Mesenchymal stem cell (in vitro differentiated cells and primary cell): ENCODE results near the gene ZBED2.

Experiments
- DNase-seq: peaks from one replicate; pipeline ENCODE4 v3.0.0-alpha.2; 2013
- H2AFZ ChIP-seq: one replicate; pipeline ENCODE4 v1.6.1; 2013; ENCODE audit warnings: low read depth, mild to moderate bottlenecking, control low read depth, inconsistent platforms, low read length, moderate library complexity
- H2AK5ac ChIP-seq: 2 replicates; pipeline ENCODE4 v1.6.1; 2013; ENCODE audit warnings: low read length, moderate library complexity, mild to moderate bottlenecking, inconsistent platforms; ENCODE audit not compliant: severe bottlenecking
- H2BK120ac ChIP-seq: one replicate; pipeline ENCODE4 v1.6.1; 2013; ENCODE audit warnings: low read depth, mild to moderate bottlenecking, inconsistent platforms, low read length, moderate library complexity
- H2BK12ac ChIP-seq, 2 experiments: one replicate each; pipeline ENCODE4 v1.6.1; 2013; ENCODE audit warnings: inconsistent platforms in 2 of 2, low read length in 2 of 2, mild to moderate bottlenecking in 2 of 2, moderate library complexity in 2 of 2, control low read depth in 1 of 2
- H2BK15ac ChIP-seq: one replicate; pipeline ENCODE4 v1.6.1; 2013; ENCODE audit warnings: mild to moderate bottlenecking, low read depth, inconsistent platforms; ENCODE audit not compliant: poor library complexity, severe bottlenecking
- H2BK5ac ChIP-seq: 2 replicates; pipeline ENCODE4 v1.6.1; 2013; ENCODE audit warnings: low read depth, mild to moderate bottlenecking, low read length, control low read depth, inconsistent platforms; ENCODE audit not compliant: poor library complexity, severe bottlenecking
- H3K14ac ChIP-seq, 2 experiments: one replicate each; pipeline ENCODE4 v1.6.1; 2013; ENCODE audit warnings: inconsistent platforms in 2 of 2, low read length in 2 of 2, control low read depth in 1 of 2, mild to moderate bottlenecking in 1 of 2, moderate library complexity in 1 of 2
- H3K18ac ChIP-seq, 2 experiments: one replicate each; pipeline ENCODE4 v1.6.1; 2013; ENCODE audit warnings: inconsistent platforms in 2 of 2, low read length in 2 of 2, control low read depth in 1 of 2, low read depth in 1 of 2, mild to moderate bottlenecking in 1 of 2
- H3K23ac ChIP-seq, 2 experiments: one replicate each; pipeline ENCODE4 v1.6.1; 2013; ENCODE audit warnings: inconsistent platforms in 2 of 2, low read length in 2 of 2, mild to moderate bottlenecking in 2 of 2, moderate library complexity in 2 of 2, control low read depth in 1 of 2
- H3K27ac ChIP-seq: 2 replicates; pipeline ENCODE4 v1.5.1; 2013; ENCODE audit warnings: mild to moderate bottlenecking, moderate library complexity, low read length, control low read depth, inconsistent platforms; ENCODE audit not compliant: poor library complexity, severe bottlenecking
- H3K27me3 ChIP-seq, 2 experiments: 2 replicates each; pipeline versions ENCODE4 v1.6.1 to v1.7.0; 2013; ENCODE audit warnings: low read length in 2 of 2, mild to moderate bottlenecking in 2 of 2, moderate library complexity in 2 of 2, control low read depth in 1 of 2, inconsistent platforms in 1 of 2; ENCODE audit not compliant: control insufficient read depth in 1 of 2, insufficient read depth in 1 of 2
- H3K36me3 ChIP-seq, 2 experiments: 2 replicates each; pipeline versions ENCODE4 v1.6.1 to v1.7.0; 2013; ENCODE audit warnings: low read length in 2 of 2, control low read depth in 1 of 2, inconsistent platforms in 1 of 2, low read depth in 1 of 2, mild to moderate bottlenecking in 1 of 2; ENCODE audit not compliant: insufficient read depth in 2 of 2, control insufficient read depth in 1 of 2
- H3K4ac ChIP-seq, 2 experiments: one replicate each; pipeline ENCODE4 v1.6.1; 2013; ENCODE audit warnings: inconsistent platforms in 2 of 2, low read length in 2 of 2, mild to moderate bottlenecking in 2 of 2, moderate library complexity in 2 of 2, control low read depth in 1 of 2, low read depth in 1 of 2
- H3K4me1 ChIP-seq: 2 replicates; pipeline ENCODE4 v1.6.1; 2013; ENCODE audit warnings: low read depth, low read length, control low read depth; ENCODE audit not compliant: control insufficient read depth, insufficient read depth
- H3K4me2 ChIP-seq: 2 replicates; pipeline ENCODE4 v1.6.1; 2013; ENCODE audit warnings: low read length, mild to moderate bottlenecking, inconsistent platforms; ENCODE audit not compliant: poor library complexity, severe bottlenecking
- H3K4me3 ChIP-seq, 2 experiments: 2 replicates each; pipeline versions ENCODE4 v1.5.1 to v1.7.0; 2013; ENCODE audit warnings: low read length in 2 of 2, mild to moderate bottlenecking in 2 of 2, control low read depth in 1 of 2, low read depth in 1 of 2; ENCODE audit not compliant: insufficient read depth in 1 of 2
- H3K79me1 ChIP-seq: replicated peaks from 2 replicates; pipeline ENCODE4 v1.6.1; 2013; ENCODE audit warnings: mild to moderate bottlenecking, control low read depth, low read length, inconsistent platforms; ENCODE audit not compliant: poor library complexity, severe bottlenecking
- H3K9ac ChIP-seq: 2 replicates; pipeline ENCODE4 v1.7.0; 2013; ENCODE audit warnings: mild to moderate bottlenecking, low read length, moderate library complexity
- H3K9me3 ChIP-seq: 2 replicates; pipeline ENCODE4 v1.7.0; 2013; ENCODE audit warnings: mild to moderate bottlenecking, low read length; ENCODE audit not compliant: control insufficient read depth
- H4K8ac ChIP-seq: one replicate; pipeline ENCODE4 v1.6.1; 2013; ENCODE audit warnings: inconsistent platforms, mild to moderate bottlenecking, low read length, moderate library complexity
- H4K91ac ChIP-seq: one replicate; pipeline ENCODE4 v1.6.1; 2013; ENCODE audit warnings: mild to moderate bottlenecking, low read length, inconsistent platforms
- WGBS: methylation state at CpG from one replicate; pipeline ENCODE4 v1.1.7; 2013; ENCODE audit warnings: mixed read lengths; 5-methylcytosine and 5-hydroxymethylcytosine counted together

ZBED2 gene

DNA sequence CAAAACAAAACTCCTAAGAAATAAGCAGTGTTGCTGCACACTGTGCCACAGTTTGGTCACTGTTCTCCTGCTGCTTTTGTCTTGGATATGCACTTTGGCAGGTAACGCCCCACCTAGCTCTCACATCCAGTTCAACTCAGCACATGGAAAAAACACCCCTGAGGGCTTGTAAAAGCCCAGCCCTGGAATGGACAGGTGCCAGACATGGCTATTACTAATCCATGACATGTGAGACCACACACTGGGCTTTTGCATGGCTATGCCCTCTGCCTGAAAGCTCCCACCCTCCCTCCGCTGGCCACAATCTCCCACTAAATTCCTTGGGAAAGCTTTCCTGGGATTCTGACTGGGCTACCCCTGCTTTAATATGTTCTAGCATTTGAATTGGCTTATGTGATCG lies 24.7 kb upstream of the ZBED2 start:
- peaks cover 6% of the 10 kb centered on the region for H3K4me1 ChIP-seq
- H3K79me1 ChIP-seq, result no peaks in the 10 kb centered on the region
- H3K36me3 ChIP-seq, result no peaks in the 10 kb centered on the region
- H3K27me3 ChIP-seq, result peaks cover 0 to 2% of the 10 kb centered on the region in 2 experiments
- no peak overlapping the region for H3K14ac ChIP-seq
- no peak overlapping the region for H4K91ac ChIP-seq
- H3K9ac ChIP-seq, result no peak overlapping the region
- H2BK12ac ChIP-seq, result peak overlapping the region; percentile 14 to 78
- H2BK5ac ChIP-seq, result no peak overlapping the region
- H3K18ac ChIP-seq, result peak overlapping the region in 1 of 2 experiments; percentile 52
- no peak overlapping the region for H2AK5ac ChIP-seq
- no peaks in the 10 kb centered on the region for H3K9me3 ChIP-seq
- H3K4me2 ChIP-seq, result no peak overlapping the region
- no peak for DNase-seq
- H3K4ac ChIP-seq, result peak overlapping the region in 1 of 2 experiments; percentile 1
- 98% methylated on average over 3 of the region's 3 CpGs for WGBS
- no peak overlapping the region for H2BK15ac ChIP-seq
- no peak overlapping the region for H4K8ac ChIP-seq
- no peak overlapping the region for H3K23ac ChIP-seq
- H3K4me3 ChIP-seq, result no peak overlapping the region
- H3K27ac ChIP-seq, result no peak overlapping the region
- H2AFZ ChIP-seq, result no peak overlapping the region
- no peak overlapping the region for H2BK120ac ChIP-seq

DNA sequence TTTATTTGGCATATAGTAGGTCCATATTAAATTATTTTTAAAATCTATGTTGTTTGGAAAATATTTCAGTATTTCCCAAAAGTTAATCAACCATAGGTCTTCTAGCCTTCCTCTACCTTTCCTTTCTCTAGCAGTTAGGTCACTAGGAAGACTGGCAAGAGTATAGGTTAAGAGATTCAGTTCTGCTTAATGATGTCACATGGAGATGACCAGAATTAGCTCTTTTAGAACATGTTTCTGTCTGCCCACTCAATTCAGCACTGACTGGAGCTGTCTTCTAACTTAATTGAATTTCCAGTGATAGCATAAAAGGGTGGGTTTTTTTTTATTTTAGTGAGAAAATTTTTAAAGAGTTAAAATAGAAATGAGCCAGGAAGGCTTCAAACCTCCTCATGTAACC lies 23.8 kb upstream of the ZBED2 start:
- Histone ChIP-seq H3K27ac (no peak overlapping the region), H3K4me1 (peaks cover 6% of the 10 kb centered on the region), H3K36me3 (no peaks in the 10 kb centered on the region), H3K4ac (no peak overlapping the region), H2AK5ac (no peak overlapping the region), H2BK12ac (no peak overlapping the region), H3K14ac (no peak overlapping the region), H3K79me1 (no peaks in the 10 kb centered on the region), H2BK120ac (no peak overlapping the region), H2AFZ (no peak overlapping the region), H3K18ac (no peak overlapping the region), H4K91ac (no peak overlapping the region), H3K23ac (no peak overlapping the region), H3K4me3 (no peak overlapping the region), H4K8ac (no peak overlapping the region), H3K9me3 (no peaks in the 10 kb centered on the region), H2BK15ac (no peak overlapping the region), H2BK5ac (no peak overlapping the region), H3K9ac (no peak overlapping the region), H3K27me3 (peaks cover 0 to 2% of the 10 kb centered on the region in 2 experiments), H3K4me2 (no peak overlapping the region)
- DNase-seq, result no peak

DNA sequence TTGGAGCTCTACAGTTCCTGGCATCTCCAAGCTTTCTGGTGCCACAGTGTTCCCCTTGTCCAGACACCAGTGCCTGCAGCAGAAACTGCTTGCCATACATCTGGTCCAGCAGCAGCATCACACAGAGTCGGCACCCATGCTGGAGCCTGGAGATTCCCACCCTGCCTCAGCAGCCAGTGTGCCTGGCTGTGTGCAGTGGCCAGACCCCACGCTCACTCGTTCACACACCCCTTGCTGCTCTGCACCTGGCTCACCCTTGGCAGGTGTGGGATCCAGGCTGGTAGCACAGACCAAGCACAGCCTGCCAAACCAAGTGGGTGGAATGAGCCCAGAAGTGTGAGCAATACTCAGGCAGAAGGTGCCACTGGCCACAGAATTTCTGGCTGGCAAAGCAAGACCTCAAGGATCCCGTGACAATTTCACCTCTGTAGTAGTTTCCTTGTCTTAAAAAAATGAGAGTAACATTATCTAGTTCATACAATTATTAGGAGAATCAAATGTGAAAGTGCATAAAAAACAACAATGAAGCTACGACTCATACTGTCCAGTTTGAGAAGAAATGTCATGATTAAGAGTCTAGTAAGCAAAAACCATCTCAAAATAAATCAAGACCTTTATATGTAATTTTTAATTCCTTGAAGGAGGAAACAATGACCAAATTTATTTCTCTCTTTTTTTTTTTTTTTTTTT lies 22.9 kb upstream of the ZBED2 start:
- Histone ChIP-seq H3K9me3 (no peaks in the 10 kb centered on the region), H4K91ac (peak overlapping the region; percentile 82), H3K4me2 (no peak overlapping the region), H2AK5ac (no peak overlapping the region), H3K4me1 (peaks cover 6% of the 10 kb centered on the region), H3K14ac (peak overlapping the region in 1 of 2 experiments; percentile 97), H3K27me3 (peaks cover 0 to 2% of the 10 kb centered on the region in 2 experiments), H2BK120ac (peak overlapping the region; percentile 24), H3K18ac (peak overlapping the region in 1 of 2 experiments; percentile 28), H2BK15ac (no peak overlapping the region), H3K27ac (no peak overlapping the region), H4K8ac (peak overlapping the region; percentile 30), H2BK12ac (peak overlapping the region; percentile 28 to 93), H2AFZ (no peak overlapping the region), H3K4me3 (no peak overlapping the region), H3K4ac (peak overlapping the region in 1 of 2 experiments; percentile 37), H3K23ac (peak overlapping the region in 1 of 2 experiments; percentile 9), H2BK5ac (no peak overlapping the region), H3K79me1 (no peaks in the 10 kb centered on the region), H3K9ac (no peak overlapping the region), H3K36me3 (no peaks in the 10 kb centered on the region)
- no peak for DNase-seq
- WGBS, result 98% methylated on average over 3 of the region's 5 CpGs

DNA sequence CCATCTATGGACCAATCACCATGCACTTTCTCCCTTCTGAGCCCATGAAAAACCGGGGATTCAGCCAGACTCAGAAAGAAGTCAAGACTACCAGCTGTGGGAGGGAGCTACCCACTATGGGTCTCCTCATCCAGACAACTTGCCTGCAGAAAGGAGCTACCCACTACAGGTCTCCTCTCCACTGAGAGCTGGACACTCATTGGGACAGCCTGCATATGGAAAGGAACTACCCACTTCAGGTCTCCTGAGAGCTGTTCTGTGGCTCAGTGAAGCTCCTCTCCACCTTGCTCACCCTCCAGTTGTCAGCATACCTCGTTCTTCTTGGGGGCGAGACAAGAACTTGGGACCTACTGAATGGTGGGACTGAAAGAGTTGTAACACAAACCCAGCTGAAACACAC lies 22.3 kb upstream of the ZBED2 start:
- H3K4me1 ChIP-seq, result peaks cover 6% of the 10 kb centered on the region
- peak overlapping the region; percentile 24 for H2BK120ac ChIP-seq
- peak overlapping the region in 1 of 2 experiments; percentile 70 for H3K18ac ChIP-seq
- no peak overlapping the region for H3K23ac ChIP-seq
- H2BK5ac ChIP-seq, result no peak overlapping the region
- no peak overlapping the region for H3K14ac ChIP-seq
- no peak overlapping the region for H2BK15ac ChIP-seq
- no peak overlapping the region for H3K27ac ChIP-seq
- H3K27me3 ChIP-seq, result peaks cover 0 to 2% of the 10 kb centered on the region in 2 experiments
- no peaks in the 10 kb centered on the region for H3K36me3 ChIP-seq
- H3K9me3 ChIP-seq, result no peaks in the 10 kb centered on the region
- no peak for DNase-seq
- no peak overlapping the region for H2AK5ac ChIP-seq
- H3K4me2 ChIP-seq, result no peak overlapping the region
- WGBS, result 96% methylated on average over 3 of the region's 3 CpGs
- H4K91ac ChIP-seq, result no peak overlapping the region
- H4K8ac ChIP-seq, result no peak overlapping the region
- H3K4me3 ChIP-seq, result no peak overlapping the region
- H3K9ac ChIP-seq, result no peak overlapping the region
- H3K4ac ChIP-seq, result no peak overlapping the region
- no peak overlapping the region for H2AFZ ChIP-seq
- no peaks in the 10 kb centered on the region for H3K79me1 ChIP-seq
- peak overlapping the region in 1 of 2 experiments; percentile 93 for H2BK12ac ChIP-seq
